HEK293 (cell line): Measurements from ENCODE around the gene CADPS2.

Source experiments
- CTCF ChIA-PET: fragments of 350-600 bp; formaldehyde crosslinking; extraction: SDS; loops from one replicate; lab custom pipeline; 2021; ENCODE audit warnings: antibody characterized with exemption; lab: Yijun Ruan, JAX
- POLR2A ChIA-PET: fragments of 300-600 bp; formaldehyde crosslinking; extraction: SDS; loops from one replicate; lab custom pipeline; 2020; ENCODE audit warnings: antibody characterized with exemption, inconsistent platforms; lab: Yijun Ruan, JAX
- H3K27ac ChIP-seq: fragments of 200-500 bp; sonication (Bioruptor generic); 2 replicates; pipeline ENCODE4 v1.5.1; 2014; ENCODE audit warnings: low read depth, low read length, control low read depth, inconsistent platforms; ENCODE audit errors: extremely low read depth
- H3K36me3 ChIP-seq, 2 experiments: fragments of 200-500 bp in 1 of 2; sonication (Bioruptor generic) in 1 of 2; 1 replicate in 1 of 2; 2 replicates in 1 of 2; pipeline ENCODE4 v1.5.1; 2014 to 2017; ENCODE audit warnings: inconsistent platforms in 2 of 2, low read length in 2 of 2; ENCODE audit not compliant: control insufficient read depth in 2 of 2, insufficient read depth in 1 of 2
- H3K4me1 ChIP-seq: fragments of 200-500 bp; sonication (Bioruptor generic); 2 replicates; pipeline ENCODE4 v1.5.1; 2014; ENCODE audit warnings: mild to moderate bottlenecking, low read length, inconsistent platforms; ENCODE audit not compliant: control insufficient read depth, insufficient read depth
- H3K4me3 ChIP-seq: 2 replicates; pipeline ENCODE4 v1.5.1; 2011; ENCODE audit warnings: low read depth, mild to moderate bottlenecking, control low read depth, low read length, moderate library complexity
- H3K9me3 ChIP-seq: fragments of 200-500 bp; sonication (Bioruptor generic); 2 replicates; pipeline ENCODE4 v1.5.1; 2014; ENCODE audit warnings: low read depth, low read length, inconsistent platforms; ENCODE audit not compliant: control insufficient read depth, insufficient read depth
- GLI4 ChIP-seq: fragments of 450-650 bp; formaldehyde crosslinking; IDR thresholded peaks from 2 replicates; pipeline ENCODE4 v1.5.1; 2016; ENCODE audit warnings: missing biosample characterization, missing genetic modification characterization
- GLIS1 ChIP-seq: fragments of 450-650 bp; formaldehyde crosslinking; IDR thresholded peaks from 2 replicates; pipeline ENCODE4 v1.5.1; 2016; ENCODE audit warnings: missing biosample characterization, missing genetic modification characterization
- HIC1 ChIP-seq: fragments of 450-650 bp; formaldehyde crosslinking; IDR thresholded peaks from 2 replicates; pipeline ENCODE4 v1.5.1; 2016; ENCODE audit warnings: missing biosample characterization, missing genetic modification characterization
- MYNN ChIP-seq: fragments of 450-650 bp; formaldehyde crosslinking; IDR thresholded peaks from 2 replicates; pipeline ENCODE4 v1.5.1; 2016; ENCODE audit warnings: missing biosample characterization, missing genetic modification characterization, borderline replicate concordance
- ZFP3 ChIP-seq: fragments of 450-650 bp; formaldehyde crosslinking; IDR thresholded peaks from 2 replicates; pipeline ENCODE4 v1.5.1; 2016; ENCODE audit warnings: low read depth, missing biosample characterization, missing genetic modification characterization
- ZNF121 ChIP-seq: fragments of 450-650 bp; formaldehyde crosslinking; IDR thresholded peaks from 2 replicates; pipeline ENCODE4 v1.5.1; 2016; ENCODE audit warnings: missing biosample characterization, missing genetic modification characterization
- ZNF148 ChIP-seq: fragments of 450-650 bp; formaldehyde crosslinking; IDR thresholded peaks from 2 replicates; pipeline ENCODE4 v1.5.0; 2017; ENCODE audit warnings: missing biosample characterization, missing genetic modification characterization, borderline replicate concordance
- ZNF18 ChIP-seq: fragments of 450-650 bp; formaldehyde crosslinking; IDR thresholded peaks from 2 replicates; pipeline ENCODE4 v1.5.1; 2016; ENCODE audit warnings: missing biosample characterization, missing genetic modification characterization
- ZNF274 ChIP-seq, 2 experiments: fragments of 200-500 bp in 1 of 2; fragments of 450-650 bp in 1 of 2; sonication (Bioruptor generic) in 1 of 2; formaldehyde crosslinking in 1 of 2; IDR thresholded peaks; 2 replicates each; pipeline versions ENCODE4 v1.5.1 to v1.6.1; 2014 to 2016; ENCODE audit warnings: borderline replicate concordance in 1 of 2, inconsistent platforms in 1 of 2, low read length in 1 of 2, missing biosample characterization in 1 of 2, missing genetic modification characterization in 1 of 2
- ZNF521 ChIP-seq: fragments of 450-650 bp; formaldehyde crosslinking; IDR thresholded peaks from 2 replicates; pipeline ENCODE4 v1.5.1; 2017; ENCODE audit warnings: missing biosample characterization, mild to moderate bottlenecking, missing genetic modification characterization
- ZNF571 ChIP-seq: fragments of 450-650 bp; formaldehyde crosslinking; IDR thresholded peaks from 2 replicates; pipeline ENCODE4 v1.5.0; 2017; ENCODE audit warnings: missing biosample characterization, missing genetic modification characterization
- ZNF610 ChIP-seq: fragments of 450-650 bp; formaldehyde crosslinking; IDR thresholded peaks from 2 replicates; pipeline ENCODE4 v1.5.1; 2016; ENCODE audit warnings: missing biosample characterization, missing genetic modification characterization, borderline replicate concordance
- ZNF692 ChIP-seq: fragments of 450-650 bp; formaldehyde crosslinking; IDR thresholded peaks from 2 replicates; pipeline ENCODE4 v1.5.1; 2016; ENCODE audit warnings: missing biosample characterization, missing genetic modification characterization
- ZXDB ChIP-seq: fragments of 450-650 bp; formaldehyde crosslinking; IDR thresholded peaks from 2 replicates; pipeline ENCODE4 v1.5.1; 2016; ENCODE audit warnings: missing biosample characterization, missing genetic modification characterization

Gene CADPS2

GRCh38 chr7:122556873-122557542, 329.3 kb downstream of the CADPS2 start:
- H3K4me1 ChIP-seq, result no peaks in the 10 kb centered on the region
- no peaks in the 10 kb centered on the region for H3K36me3 ChIP-seq
- TF ChIP-seq ZNF571 (tag by site-specific recombination), result no peak
- TF ChIP-seq ZNF121, result no peak
- no peak for TF ChIP-seq ZNF521 (tag by site-specific recombination)
- no peak for TF ChIP-seq ZFP3 (tag by site-specific recombination)
- no peak for TF ChIP-seq ZNF274 (IDR thresholded peaks at IDR 0.05; ENCODE audit: low read length)
- TF ChIP-seq ZNF274 (tag by site-specific recombination; IDR thresholded peaks at IDR 0.05; ENCODE audit: borderline replicate concordance), result no peak
- TF ChIP-seq GLIS1 (tag by site-specific recombination), result no peak
- TF ChIP-seq, all 188 proteins: peak for 0
- Histone ChIP-seq H3K4me3 (no peak overlapping the region), H3K27ac (no peak overlapping the region), H3K9me3 (no peaks in the 10 kb centered on the region)
- CTCF ChIA-PET, result no interaction called here
- POLR2A ChIA-PET, result no interaction called here

GRCh38 chr7:122556219-122556618, 330.0 kb downstream of the CADPS2 start:
- POLR2A ChIA-PET, result no interaction called here
- H3K27ac ChIP-seq, result no peak overlapping the region
- no peaks in the 10 kb centered on the region for H3K36me3 ChIP-seq
- H3K4me3 ChIP-seq, result no peak overlapping the region
- no peaks in the 10 kb centered on the region for H3K4me1 ChIP-seq
- no peak for TF ChIP-seq ZNF18 (tag by site-specific recombination)
- TF ChIP-seq ZNF692 (tag by site-specific recombination), result no peak
- no peak for TF ChIP-seq HIC1
- TF ChIP-seq ZXDB, result no peak
- TF ChIP-seq GLI4 (tag by site-specific recombination), result no peak
- TF ChIP-seq MYNN (tag by site-specific recombination), result no peak
- TF ChIP-seq ZNF148, result no peak
- no peak for TF ChIP-seq GLIS1 (tag by site-specific recombination)
- no peak for TF ChIP-seq ZNF610 (tag by site-specific recombination)
- no peaks in the 10 kb centered on the region for H3K9me3 ChIP-seq
- CTCF ChIA-PET, result interaction anchor here (0.9 kb wide), 1 partner anchor 81 kb away, joined by 3 read pairs; no protein-coding TSS in a partner anchor
